Epidermal melanocyte (primary cell): ENCODE results near the gene TIMM23B.
"Not testable (repeated sequence)": the region's sequence is repeated elsewhere in the genome, so short reads cannot be mapped to it uniquely, and the experiment has no call there.

Source experiments
- DNase-seq: peaks from one replicate; pipeline ENCODE4 v3.0.0; 2011; ENCODE audit warnings: low spot score; ENCODE audit not compliant: insufficient read length

The TIMM23B gene

DNA sequence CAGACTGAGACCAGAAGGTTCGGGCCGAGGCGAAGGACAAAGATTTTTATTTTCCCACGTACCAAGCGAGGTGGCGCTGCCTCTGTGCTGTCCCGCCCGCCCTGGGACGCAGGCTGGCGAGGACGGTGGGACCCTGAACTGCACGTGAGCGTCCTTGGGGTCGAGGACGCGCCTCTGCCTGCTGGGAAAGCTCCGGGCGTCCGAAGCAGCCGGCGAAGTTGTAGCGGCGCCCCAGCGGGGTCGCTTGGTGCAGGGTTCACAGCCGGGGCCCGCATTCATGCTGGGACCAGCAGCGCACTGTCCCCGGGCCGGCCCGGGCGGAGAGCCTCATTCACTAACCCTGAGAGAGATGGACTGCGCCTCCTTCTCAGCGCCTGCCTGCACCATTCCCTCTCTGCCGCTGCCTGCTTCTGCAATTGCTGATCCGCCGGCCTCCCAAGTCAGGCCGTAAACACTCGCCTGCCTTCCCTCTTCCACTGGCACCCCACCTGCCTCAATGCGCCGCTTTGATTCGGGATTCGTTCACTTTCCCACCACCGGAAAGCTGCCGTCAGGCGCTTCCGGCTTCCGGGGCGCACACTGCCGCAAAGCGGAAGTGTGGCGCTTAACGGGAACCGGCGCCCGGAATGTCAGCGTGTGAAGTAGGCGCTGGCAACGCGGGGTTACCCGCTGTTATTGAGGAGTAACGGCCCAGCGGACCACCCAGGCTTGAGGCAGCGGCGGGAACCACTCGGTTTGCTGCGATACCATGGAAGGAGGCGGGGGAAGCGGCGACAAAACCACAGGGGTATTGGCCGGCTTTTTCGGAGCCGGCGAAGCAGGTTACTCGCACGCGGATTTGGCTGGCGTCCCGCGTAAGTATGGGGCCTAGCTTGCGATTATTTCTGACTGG lies at the start of gene TIMM23B, which contains the start of gene PARG:
Gene TIMM23B, plus strand, starts transcription at position 607 of the 892 bp plus-strand sequence. Its CDS starts 142 bp downstream, at position 749.
Gene PARG, minus strand, starts transcription at position 581 of the 892 bp plus-strand sequence. Its CDS starts 302 bp downstream, at position 279.
- peak; percentile 15 for DNase-seq

DNA sequence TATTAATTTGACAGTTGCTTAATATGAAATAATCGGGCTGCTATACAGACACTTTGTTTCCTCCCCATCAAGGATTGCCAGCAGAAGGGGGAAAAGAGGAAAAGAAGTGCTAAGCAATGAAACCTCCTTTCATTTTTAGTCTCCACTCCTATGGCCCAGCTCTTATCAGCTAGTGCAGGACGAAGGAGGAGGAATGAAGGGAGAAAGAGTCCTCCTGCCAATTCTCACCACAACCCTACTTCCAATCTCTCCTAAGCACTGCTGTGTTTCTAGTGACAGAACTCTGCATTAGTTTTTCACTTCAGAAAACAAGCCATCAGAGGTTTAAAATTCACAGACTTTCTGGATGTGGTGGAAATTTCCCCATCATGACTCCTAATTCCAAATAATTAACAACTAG lies 41.9 kb upstream of the TIMM23B start:
- DNase-seq = not testable (repeated sequence)

DNA sequence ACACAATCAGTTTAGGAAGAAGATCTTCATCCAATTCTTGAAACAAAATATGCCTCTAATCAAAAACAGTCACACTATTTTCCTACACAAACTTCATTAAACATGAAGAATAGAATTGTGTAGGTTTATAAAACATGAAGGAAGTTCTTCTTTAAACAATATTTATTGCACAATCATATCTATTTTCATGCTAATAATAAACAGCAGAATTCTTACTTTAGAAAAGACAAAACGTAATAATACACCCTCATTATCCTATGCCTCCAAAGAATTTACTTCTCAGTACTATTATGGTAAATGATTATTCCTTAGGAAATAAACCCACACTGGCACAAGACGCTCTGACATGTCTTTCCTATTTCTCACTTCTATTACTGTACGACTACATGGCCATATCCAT lies 41.4 kb upstream of the TIMM23B start:
- not testable (repeated sequence) for DNase-seq

DNA sequence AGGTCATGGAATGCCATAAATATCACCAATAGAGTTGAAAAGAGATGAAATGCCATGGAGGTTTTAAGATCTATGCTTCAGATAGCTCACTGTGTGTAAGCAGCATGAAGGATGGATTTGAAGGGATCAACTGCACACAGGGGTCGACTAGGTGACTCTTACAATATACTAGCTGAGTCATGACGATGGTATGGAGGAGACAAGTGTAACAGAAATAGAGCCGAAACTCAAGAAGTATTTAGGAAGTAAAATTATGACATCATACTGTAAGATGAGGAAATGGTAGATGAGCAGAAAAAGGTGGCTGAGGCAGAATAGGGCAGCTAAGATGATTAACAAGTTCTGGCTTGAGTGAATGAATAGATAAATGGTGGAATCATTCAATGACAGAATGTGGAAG lies 38.0 kb upstream of the TIMM23B start:
- not testable (repeated sequence) for DNase-seq

GRCh38 chr10:49908290-49909080 lies 33.4 kb upstream of the TIMM23B start:
- not testable (repeated sequence) for DNase-seq

DNA sequence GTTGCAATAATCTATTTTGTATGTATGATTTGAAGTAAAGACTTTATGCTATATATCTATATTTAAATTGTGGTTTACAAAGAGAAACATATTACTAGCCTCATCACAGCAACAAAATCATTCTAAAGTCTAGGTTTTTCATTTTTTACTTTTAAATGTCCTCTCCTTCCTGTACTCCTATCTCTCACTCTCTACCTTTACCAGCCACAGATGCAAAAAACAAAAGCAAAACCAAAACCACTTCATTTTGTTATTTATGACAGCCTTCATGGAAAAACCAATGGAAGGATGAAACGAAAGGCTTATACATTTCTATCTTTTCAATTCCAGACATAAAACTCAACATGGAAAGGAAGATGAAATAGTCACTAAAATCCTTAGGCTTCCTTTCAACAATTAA lies 31.6 kb upstream of the TIMM23B start:
- DNase-seq = not testable (repeated sequence)

- not testable (repeated sequence) for DNase-seq
Measured at GRCh38 chr10:49916451-49916850, 25.4 kb upstream of the TIMM23B start.

DNA sequence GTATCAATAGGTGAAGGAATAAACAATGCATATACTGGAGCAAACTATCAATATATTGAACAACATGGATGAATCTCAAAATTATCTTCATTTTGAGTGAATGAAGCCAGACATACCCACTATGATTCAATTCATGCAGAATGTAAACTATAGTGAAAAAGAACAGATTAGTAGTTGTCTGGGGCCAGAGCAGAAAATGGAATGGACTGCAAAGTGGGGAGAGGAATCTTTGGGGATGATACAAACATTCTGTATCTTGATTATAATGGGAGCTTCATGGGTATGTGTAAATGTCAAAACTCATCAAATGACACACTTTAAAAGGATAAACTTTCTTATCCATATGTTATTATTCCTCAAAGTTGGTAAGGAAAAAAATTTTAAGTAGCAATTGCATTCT lies 23.9 kb upstream of the TIMM23B start:
- DNase-seq = not testable (repeated sequence)

GRCh38 chr10:49922041-49922440 lies 19.8 kb upstream of the TIMM23B start:
- DNase-seq = not testable (repeated sequence)

DNA sequence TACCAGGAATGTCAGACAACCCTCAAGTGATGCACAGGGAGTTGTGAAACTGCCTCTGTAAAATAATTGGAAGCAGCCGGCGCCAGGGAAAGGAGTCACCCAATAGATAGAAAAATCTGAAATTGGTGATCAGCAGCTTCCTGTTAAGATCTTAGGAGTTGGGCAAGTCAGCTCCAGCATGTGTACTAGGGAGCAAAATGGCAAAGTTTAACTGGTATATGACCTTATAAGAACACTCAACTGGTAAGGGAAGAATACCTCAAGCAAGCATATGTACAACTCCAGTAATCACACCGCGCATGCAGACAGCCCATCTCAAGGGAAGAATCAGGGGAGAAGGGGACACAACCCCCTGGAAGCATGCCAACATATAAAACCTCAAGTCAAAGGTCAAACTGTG lies 18.3 kb upstream of the TIMM23B start:
- DNase-seq = not testable (repeated sequence)

GRCh38 chr10:49931276-49931675 lies 10.6 kb upstream of the TIMM23B start:
- DNase-seq = not testable (repeated sequence)

DNA sequence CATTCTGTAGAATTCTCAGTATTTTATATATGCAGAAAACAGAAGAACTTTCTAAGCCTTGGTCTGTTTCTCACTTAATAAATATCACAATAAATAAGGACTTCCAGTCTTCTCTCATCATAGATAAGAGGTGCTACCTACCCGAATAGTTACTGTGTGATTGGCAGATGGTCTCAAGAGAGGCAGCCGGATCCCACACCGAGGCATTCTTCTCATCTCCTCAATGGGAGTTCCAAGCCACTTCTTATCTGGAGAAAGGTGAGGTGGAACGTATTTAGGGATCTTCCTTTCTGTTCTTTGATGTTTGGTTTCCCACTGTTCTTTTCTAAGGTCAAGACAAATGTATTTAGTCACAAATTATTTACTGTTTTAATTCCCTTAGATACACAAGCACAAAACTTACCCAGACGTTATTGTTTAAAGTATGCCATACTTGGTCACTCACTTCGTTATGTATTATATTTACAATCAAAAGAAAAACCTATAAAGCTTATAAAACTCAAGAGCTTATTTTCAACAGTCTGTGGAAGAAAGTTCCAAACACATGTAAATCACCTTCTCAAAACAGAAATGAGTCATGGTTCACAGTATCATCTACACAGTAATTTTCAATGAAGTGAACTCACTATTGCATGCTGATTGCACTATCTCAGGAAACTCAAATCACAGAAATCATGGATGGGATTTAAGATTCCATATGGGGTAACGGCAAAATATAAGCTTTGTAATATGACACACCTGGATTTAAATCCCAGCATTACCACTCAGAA lies 9.7 kb upstream of the TIMM23B start:
- not testable (repeated sequence) for DNase-seq

- DNase-seq = not testable (repeated sequence)
Measured at GRCh38 chr10:49942339-49942705, 469 bp downstream of the TIMM23B start.

DNA sequence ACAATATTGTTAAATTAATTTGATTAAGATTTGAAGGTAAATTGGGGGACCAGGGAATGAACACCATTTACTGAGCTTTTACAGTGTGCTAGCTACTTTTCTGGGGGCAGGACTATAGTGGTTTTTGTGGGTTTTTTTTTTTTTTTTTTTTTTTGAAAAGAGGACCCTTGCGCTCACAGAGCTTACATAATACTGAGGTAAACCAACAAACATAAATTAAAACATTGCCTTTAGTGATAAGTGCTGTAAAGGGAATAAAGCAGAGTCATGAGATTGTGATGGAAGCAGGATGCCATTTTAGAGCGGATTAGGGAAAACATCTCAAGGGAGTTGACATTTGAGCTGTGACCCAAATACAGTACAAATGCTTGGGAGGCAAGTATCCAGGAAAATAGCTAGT lies 1.8 kb downstream of the TIMM23B start:
- not testable (repeated sequence) for DNase-seq

GRCh38 chr10:49948142-49948541 lies 6.3 kb downstream of the TIMM23B start:
- not testable (repeated sequence) for DNase-seq

GRCh38 chr10:49948737-49949136 lies 6.9 kb downstream of the TIMM23B start:
- not testable (repeated sequence) for DNase-seq

- not testable (repeated sequence) for DNase-seq
Measured at GRCh38 chr10:49952006-49952405, 10.2 kb downstream of the TIMM23B start.

- DNase-seq = not testable (repeated sequence)
Measured at GRCh38 chr10:49953122-49953521, 11.3 kb downstream of the TIMM23B start.

DNA sequence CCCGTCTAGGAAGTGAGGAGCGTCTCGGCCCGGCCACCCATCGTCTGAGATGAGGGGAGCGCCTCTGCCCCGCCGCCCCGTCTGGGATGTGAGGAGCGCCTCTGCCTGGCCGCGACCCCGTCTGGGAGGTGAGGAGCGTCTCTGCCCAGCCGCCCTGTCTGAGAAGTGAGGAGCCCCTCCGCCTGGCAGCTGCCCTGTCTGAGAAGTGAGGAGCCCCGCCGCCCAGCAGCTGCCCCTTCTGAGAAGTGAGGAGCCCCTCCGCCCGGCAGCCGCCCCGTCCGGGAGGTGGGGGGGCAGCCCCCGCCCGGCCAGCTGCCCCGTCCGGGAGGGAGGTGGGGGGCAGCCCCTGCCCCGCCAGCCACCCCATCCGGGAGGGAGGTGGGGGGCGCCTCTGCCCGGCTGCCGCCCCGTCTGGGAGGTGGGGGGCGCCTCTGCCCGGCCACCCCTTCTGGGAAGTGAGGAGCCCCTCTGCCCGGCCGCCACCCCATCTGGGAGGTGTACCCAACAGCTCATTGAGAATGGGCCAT lies 28.5 kb downstream of the TIMM23B start:
- DNase-seq = not testable (repeated sequence)

- DNase-seq = not testable (repeated sequence)
Measured at GRCh38 chr10:49971466-49971865, 29.6 kb downstream of the TIMM23B start.

- DNase-seq = not testable (repeated sequence)
Measured at GRCh38 chr10:49972094-49972493, 30.2 kb downstream of the TIMM23B start.
